HepG2 (cell line): ENCODE results near the gene SETD1A. TPM values are rescaled to one million over a fixed set of nuclear protein-coding genes. Genes with fewer than 3 reads are reported as not detected.
A peak's percentile ranks its signal among the peaks of the same experiment; 100 is the strongest.

ENCODE experiments used
- BRD4 ChIP-seq: sonication (generic); formaldehyde crosslinking; IDR thresholded peaks from 2 replicates; pipeline ENCODE4 v1.4.0; 2020; ENCODE audit warnings: missing genetic modification reagents
- CBX2 ChIP-seq, 2 experiments: fragments of 200-600 bp in 1 of 2; sonication (generic); formaldehyde crosslinking in 1 of 2; IDR thresholded peaks; 2 replicates each; pipeline versions ENCODE4 v1.7.0 to v1.8.1; 2018 to 2022; ENCODE audit warnings: low read depth in 2 of 2, low read length in 1 of 2, mild to moderate bottlenecking in 1 of 2, missing genetic modification reagents in 1 of 2
- EHMT2 ChIP-seq: fragments of 200-600 bp; sonication (generic); IDR thresholded peaks from 2 replicates; pipeline ENCODE4 v1.7.0; 2017; ENCODE audit warnings: antibody characterized with exemption, low read depth, low read length, borderline replicate concordance
- GTF3A ChIP-seq: sonication (generic); formaldehyde crosslinking; conservative IDR thresholded peaks from 2 replicates; pipeline ENCODE4 v1.4.0; 2020; ENCODE audit warnings: mild to moderate bottlenecking, missing genetic modification reagents
- HMG20A ChIP-seq: IDR thresholded peaks from 2 replicates; pipeline ENCODE4 v1.6.1; 2016; ENCODE audit warnings: borderline replicate concordance
- IKZF4 ChIP-seq: sonication (generic); formaldehyde crosslinking; IDR thresholded peaks from 2 replicates; pipeline ENCODE4 v1.5.1; 2020; ENCODE audit warnings: borderline replicate concordance, mild to moderate bottlenecking, low read depth, missing genetic modification reagents; ENCODE audit errors: not compliant biosample characterization
- KLF6 ChIP-seq: IDR thresholded peaks from 2 replicates; pipeline ENCODE4 v1.8.0; 2016; ENCODE audit warnings: missing biosample characterization, missing genetic modification reagents
- KMT2A ChIP-seq: sonication (generic); formaldehyde crosslinking; IDR thresholded peaks from 2 replicates; pipeline ENCODE4 v1.4.0; 2020; ENCODE audit warnings: missing genetic modification reagents
- NR2F6 ChIP-seq, 2 experiments: IDR thresholded peaks; 2 replicates each; pipeline ENCODE4 v1.6.1; 2016; ENCODE audit warnings: antibody characterized with exemption in 1 of 2, mild to moderate bottlenecking in 1 of 2
- PAF1 ChIP-seq: IDR thresholded peaks from 2 replicates; pipeline ENCODE4 v1.6.1; 2016; ENCODE audit warnings: missing genetic modification reagents, missing compliant biosample characterization
- POLR2A ChIP-seq, 2 experiments: IDR thresholded peaks; 2 replicates each; pipeline ENCODE4 v1.6.1; 2011; ENCODE audit warnings: low read depth in 2 of 2, low read length in 2 of 2, mild to moderate bottlenecking in 1 of 2, moderate library complexity in 1 of 2; ENCODE audit not compliant: insufficient read depth in 1 of 2
- SETDB1 ChIP-seq: sonication (generic); formaldehyde crosslinking; IDR thresholded peaks from 2 replicates; pipeline ENCODE4 v1.5.1; 2020; ENCODE audit warnings: missing genetic modification reagents, mild to moderate bottlenecking, borderline replicate concordance
- ZFP36L2 ChIP-seq: sonication (generic); formaldehyde crosslinking; IDR thresholded peaks from 2 replicates; pipeline ENCODE4 v1.4.0; 2020; ENCODE audit warnings: missing genetic modification reagents
- ZKSCAN8 ChIP-seq: IDR thresholded peaks from 2 replicates; pipeline ENCODE4 v1.6.1; 2016; ENCODE audit warnings: borderline replicate concordance, missing genetic modification reagents, missing compliant biosample characterization
- ZNF670 ChIP-seq: sonication (generic); formaldehyde crosslinking; IDR thresholded peaks from 2 replicates; pipeline ENCODE4 v1.8.0; 2022; ENCODE audit warnings: mild to moderate bottlenecking, missing genetic modification reagents, borderline replicate concordance
- ZSCAN30 ChIP-seq: sonication (generic); formaldehyde crosslinking; IDR thresholded peaks from 2 replicates; pipeline ENCODE4 v1.5.0; 2020; ENCODE audit warnings: mild to moderate bottlenecking, missing genetic modification reagents
- ZZZ3 ChIP-seq: sonication (generic); formaldehyde crosslinking; IDR thresholded peaks from 2 replicates; pipeline ENCODE4 v1.4.0; 2020; ENCODE audit warnings: missing genetic modification reagents, mild to moderate bottlenecking, borderline replicate concordance
- polyA plus RNA-seq, 8 experiments: library from polyadenylated mRNA; depleted of rRNA in 3 of 8; stranded (reverse) in 7 of 8; unstranded in 1 of 8; fragments of >200 nt; fragmentation: Illumina TruSeq in 4 of 8; extraction: Trizol in 4 of 8; gene quantifications; 2 replicates each; pipeline versions ENCODE4 v1.2.1 to v1.2.3, GENCODE V29; 2011 to 2016; ENCODE audit warnings: low read depth in 4 of 8, missing spikeins in 1 of 8, mixed read lengths in 1 of 8; ENCODE audit not compliant: insufficient read depth in 1 of 8
- total RNA-seq, 5 experiments: library from RNA; depleted of rRNA; stranded (reverse); fragments of >200 nt; fragmentation: Illumina TruSeq; extraction: Trizol; gene quantifications; 2 replicates each; pipeline ENCODE4 v1.2.3, GENCODE V29; 2016; ENCODE audit warnings: low read depth in 1 of 5
- TF ChIP-seq, protein P1 (sequence below): sonication (generic); formaldehyde crosslinking; IDR thresholded peaks from 2 replicates; pipeline ENCODE4 v1.4.0; 2020; ENCODE audit warnings: mild to moderate bottlenecking, missing genetic modification reagents, borderline replicate concordance
- TF ChIP-seq, protein P2 (sequence below): sonication (generic); formaldehyde crosslinking; IDR thresholded peaks from 2 replicates; pipeline ENCODE4 v1.4.0; 2020; ENCODE audit warnings: low read depth, mild to moderate bottlenecking, missing genetic modification reagents
- TF ChIP-seq, protein P3 (sequence below), 2 experiments: sonication (generic) in 1 of 2; formaldehyde crosslinking in 1 of 2; IDR thresholded peaks; 2 replicates each; pipeline versions ENCODE4 v1.4.0 to v1.6.1; 2018 to 2020; ENCODE audit warnings: missing genetic modification reagents in 2 of 2, borderline replicate concordance in 1 of 2, low read depth in 1 of 2, mild to moderate bottlenecking in 1 of 2, missing biosample characterization in 1 of 2

SETD1A gene
- total and polyA plus RNA-seq, 2 of the 13 experiments (the other 11 are each of a cell fraction or from before 2014, with no cell fraction given): 3.8 to 5.6 TPM

DNA sequence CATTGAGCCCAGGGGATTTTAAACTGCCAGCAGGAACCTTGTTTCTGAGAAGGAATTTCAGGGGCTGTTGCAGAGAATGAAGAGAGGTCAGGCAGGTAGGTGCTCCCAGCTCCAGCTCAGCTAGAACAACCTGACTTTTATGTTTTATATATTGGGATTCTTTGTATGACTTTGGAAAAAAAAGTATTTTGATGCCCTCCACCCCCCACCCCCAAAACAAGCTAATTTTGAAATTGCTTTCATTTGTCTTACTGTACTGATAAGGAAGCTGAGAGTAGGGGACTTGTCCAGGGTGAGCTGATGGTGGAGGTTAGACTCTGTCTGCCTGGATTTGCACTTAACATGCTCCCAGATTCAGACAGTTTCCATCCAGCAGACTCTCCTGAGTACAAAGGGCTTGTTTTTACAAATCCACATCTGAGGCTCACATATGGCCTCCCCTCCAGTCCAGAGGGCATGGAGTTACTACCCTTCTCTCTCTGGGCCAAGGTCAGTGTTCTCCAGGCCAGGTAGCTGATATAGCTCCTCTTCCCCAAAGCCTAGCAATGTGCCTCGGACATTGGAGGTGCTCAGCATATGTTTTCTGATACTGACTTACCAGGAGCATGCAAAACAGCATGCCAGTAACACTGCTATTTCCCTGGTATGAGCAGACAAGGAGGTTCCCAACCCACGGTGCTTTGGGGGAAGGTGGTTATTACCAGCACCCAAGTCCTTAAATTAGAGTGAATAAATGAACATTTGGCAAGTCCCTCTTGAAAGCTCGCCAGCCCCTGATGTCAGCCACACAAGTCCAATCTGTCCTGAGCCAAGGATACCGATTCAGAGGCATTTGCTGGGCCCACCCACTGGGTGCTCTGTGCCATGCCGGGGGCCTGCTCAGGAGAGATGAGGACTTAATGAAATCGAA is 41.6 kb downstream of the SETD1A start (continued):
- TF ChIP-seq, protein P1, sequence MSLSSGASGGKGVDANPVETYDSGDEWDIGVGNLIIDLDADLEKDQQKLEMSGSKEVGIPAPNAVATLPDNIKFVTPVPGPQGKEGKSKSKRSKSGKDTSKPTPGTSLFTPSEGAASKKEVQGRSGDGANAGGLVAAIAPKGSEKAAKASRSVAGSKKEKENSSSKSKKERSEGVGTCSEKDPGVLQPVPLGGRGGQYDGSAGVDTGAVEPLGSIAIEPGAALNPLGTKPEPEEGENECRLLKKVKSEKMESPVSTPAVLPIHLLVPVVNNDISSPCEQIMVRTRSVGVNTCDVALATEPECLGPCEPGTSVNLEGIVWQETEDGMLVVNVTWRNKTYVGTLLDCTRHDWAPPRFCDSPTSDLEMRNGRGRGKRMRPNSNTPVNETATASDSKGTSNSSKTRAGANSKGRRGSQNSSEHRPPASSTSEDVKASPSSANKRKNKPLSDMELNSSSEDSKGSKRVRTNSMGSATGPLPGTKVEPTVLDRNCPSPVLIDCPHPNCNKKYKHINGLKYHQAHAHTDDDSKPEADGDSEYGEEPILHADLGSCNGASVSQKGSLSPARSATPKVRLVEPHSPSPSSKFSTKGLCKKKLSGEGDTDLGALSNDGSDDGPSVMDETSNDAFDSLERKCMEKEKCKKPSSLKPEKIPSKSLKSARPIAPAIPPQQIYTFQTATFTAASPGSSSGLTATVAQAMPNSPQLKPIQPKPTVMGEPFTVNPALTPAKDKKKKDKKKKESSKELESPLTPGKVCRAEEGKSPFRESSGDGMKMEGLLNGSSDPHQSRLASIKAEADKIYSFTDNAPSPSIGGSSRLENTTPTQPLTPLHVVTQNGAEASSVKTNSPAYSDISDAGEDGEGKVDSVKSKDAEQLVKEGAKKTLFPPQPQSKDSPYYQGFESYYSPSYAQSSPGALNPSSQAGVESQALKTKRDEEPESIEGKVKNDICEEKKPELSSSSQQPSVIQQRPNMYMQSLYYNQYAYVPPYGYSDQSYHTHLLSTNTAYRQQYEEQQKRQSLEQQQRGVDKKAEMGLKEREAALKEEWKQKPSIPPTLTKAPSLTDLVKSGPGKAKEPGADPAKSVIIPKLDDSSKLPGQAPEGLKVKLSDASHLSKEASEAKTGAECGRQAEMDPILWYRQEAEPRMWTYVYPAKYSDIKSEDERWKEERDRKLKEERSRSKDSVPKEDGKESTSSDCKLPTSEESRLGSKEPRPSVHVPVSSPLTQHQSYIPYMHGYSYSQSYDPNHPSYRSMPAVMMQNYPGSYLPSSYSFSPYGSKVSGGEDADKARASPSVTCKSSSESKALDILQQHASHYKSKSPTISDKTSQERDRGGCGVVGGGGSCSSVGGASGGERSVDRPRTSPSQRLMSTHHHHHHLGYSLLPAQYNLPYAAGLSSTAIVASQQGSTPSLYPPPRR (CRISPR knock-in tag): peak; percentile 81; the same call in 1 of the 2 replicates
- TF ChIP-seq ZFP36L2 (CRISPR knock-in tag) (no peak), BRD4 (CRISPR knock-in tag) (no peak), EHMT2 (no peak), KMT2A (no peak), NR2F6 (IDR thresholded peaks at IDR 0.05) (peak; percentile 71), NR2F6 (CRISPR knock-in tag; IDR thresholded peaks at IDR 0.05) (peak; percentile 86), GTF3A (CRISPR knock-in tag) (peak; percentile 71; the same call in 1 of the 2 replicates), ZKSCAN8 (CRISPR knock-in tag) (no peak), PAF1 (CRISPR knock-in tag) (no peak), IKZF4 (peak; percentile 52), KLF6 (no peak), ZSCAN30 (CRISPR knock-in tag) (no peak), SETDB1 (CRISPR knock-in tag) (no peak), ZZZ3 (CRISPR knock-in tag) (no peak), HMG20A (peak; percentile 42; the same call in 1 of the 2 replicates), POLR2A (IDR thresholded peaks at IDR 0.05; ENCODE audit: insufficient read depth in 1 of 2, low read depth in 2 of 2, low read length in 2 of 2) (peak in 1 of 2 experiments; percentile 52; a peak in 2 of 4 replicates), ZNF670 (CRISPR knock-in tag) (no peak; the same call in 1 of the 2 replicates), CBX2 (IDR thresholded peaks at IDR 0.05; ENCODE audit: low read depth, low read length) (no peak), CBX2 (CRISPR knock-in tag; IDR thresholded peaks at IDR 0.05; ENCODE audit: low read depth) (0 out of 2 replicates have a peak, but pooled peaks have one; percentile 33)
- TF ChIP-seq, protein P2, sequence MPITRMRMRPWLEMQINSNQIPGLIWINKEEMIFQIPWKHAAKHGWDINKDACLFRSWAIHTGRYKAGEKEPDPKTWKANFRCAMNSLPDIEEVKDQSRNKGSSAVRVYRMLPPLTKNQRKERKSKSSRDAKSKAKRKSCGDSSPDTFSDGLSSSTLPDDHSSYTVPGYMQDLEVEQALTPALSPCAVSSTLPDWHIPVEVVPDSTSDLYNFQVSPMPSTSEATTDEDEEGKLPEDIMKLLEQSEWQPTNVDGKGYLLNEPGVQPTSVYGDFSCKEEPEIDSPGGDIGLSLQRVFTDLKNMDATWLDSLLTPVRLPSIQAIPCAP (CRISPR knock-in tag): no peak
- TF ChIP-seq, protein P3, sequence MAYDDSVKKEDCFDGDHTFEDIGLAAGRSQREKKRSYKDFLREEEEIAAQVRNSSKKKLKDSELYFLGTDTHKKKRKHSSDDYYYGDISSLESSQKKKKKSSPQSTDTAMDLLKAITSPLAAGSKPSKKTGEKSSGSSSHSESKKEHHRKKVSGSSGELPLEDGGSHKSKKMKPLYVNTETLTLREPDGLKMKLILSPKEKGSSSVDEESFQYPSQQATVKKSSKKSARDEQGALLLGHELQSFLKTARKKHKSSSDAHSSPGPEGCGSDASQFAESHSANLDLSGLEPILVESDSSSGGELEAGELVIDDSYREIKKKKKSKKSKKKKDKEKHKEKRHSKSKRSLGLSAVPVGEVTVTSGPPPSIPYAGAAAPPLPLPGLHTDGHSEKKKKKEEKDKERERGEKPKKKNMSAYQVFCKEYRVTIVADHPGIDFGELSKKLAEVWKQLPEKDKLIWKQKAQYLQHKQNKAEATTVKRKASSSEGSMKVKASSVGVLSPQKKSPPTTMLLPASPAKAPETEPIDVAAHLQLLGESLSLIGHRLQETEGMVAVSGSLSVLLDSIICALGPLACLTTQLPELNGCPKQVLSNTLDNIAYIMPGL (CRISPR knock-in tag; IDR thresholded peaks at IDR 0.05; ENCODE audit: borderline replicate concordance in 1 of 2, low read depth in 1 of 2): peak in 1 of 2 experiments; percentile 65; a peak in 2 of 4 replicates
